K562 (cell line): ENCODE results near the gene ELMO3. TPM values are rescaled to one million over a fixed set of nuclear protein-coding genes. Genes with fewer than 3 reads are reported as not detected.
A peak's percentile ranks its signal among the peaks of the same experiment; 100 is the strongest.

ENCODE experiments used
- ATAC-seq: fragments of 200-7000 bp; cut with Tn5 transposase; 3 replicates; pipeline ENCODE4 v1.9.1; 2020; ENCODE audit warnings: moderate library complexity
- BruUV-seq: library from RNA; stranded (reverse); fragments of 400-500 nt; replicated peaks from 2 replicates; lab custom pipeline; 2021; lab: Mats Ljungman, UMichigan
- CTCF ChIA-PET: fragments of 300-600 bp; formaldehyde crosslinking; extraction: SDS; loops from one replicate; lab custom pipeline; 2021; ENCODE audit warnings: low intra/inter-chr PET ratio; lab: Yijun Ruan, JAX
- POLR2A ChIA-PET: fragments of 300-600, 350-650 bp; sonication (Branson Sonifier 250); formaldehyde crosslinking; extraction: SDS; loops from one replicate; lab custom pipeline; 2021; ENCODE audit warnings: antibody characterized with exemption, inconsistent platforms; lab: Yijun Ruan, JAX
- DNase-seq, 4 experiments: peaks; one replicate each; pipeline versions ENCODE4 v3.0.0 to v3.0.0-alpha.2; 2011 to 2018; ENCODE audit warnings: low spot score in 3 of 4, mixed read lengths in 3 of 4; ENCODE audit errors: extremely low read depth in 1 of 4
- FAIRE-seq: peaks from 2 replicates; lab custom pipeline; 2011; peaks lifted over from hg19 to GRCh38; lab: Jason Lieb, UNC
- H2AFZ ChIP-seq: 2 replicates; pipeline ENCODE4 v1.6.0; 2011; ENCODE audit warnings: low read depth, low read length, control low read depth, inconsistent platforms
- H3K27ac ChIP-seq: fragments of 200-600 bp; 3 replicates; pipeline ENCODE4 v1.8.0; 2011; ENCODE audit warnings: low read depth, mild to moderate bottlenecking, control low read depth, inconsistent platforms, low read length, moderate library complexity, mixed read lengths; ENCODE audit errors: extremely low read depth
- H3K27me3 ChIP-seq, 2 experiments: fragments of 300-600 bp in 1 of 2; 2 replicates in 1 of 2; 3 replicates in 1 of 2; pipeline versions ENCODE4 v1.6.0 to v1.8.0; 2011; ENCODE audit warnings: inconsistent platforms in 2 of 2, low read length in 2 of 2, mild to moderate bottlenecking in 1 of 2, mixed read lengths in 1 of 2, moderate library complexity in 1 of 2; ENCODE audit not compliant: control insufficient read depth in 2 of 2, insufficient read depth in 2 of 2
- H3K36me3 ChIP-seq: fragments of 300-600 bp; 3 replicates; pipeline ENCODE4 v1.8.0; 2011; ENCODE audit warnings: mild to moderate bottlenecking, low read length, inconsistent platforms; ENCODE audit not compliant: control insufficient read depth, insufficient read depth
- H3K4me1 ChIP-seq, 2 experiments: fragments of 200-600 bp in 1 of 2; replicated peaks in 1 of 2; 2 replicates in 1 of 2; 3 replicates in 1 of 2; pipeline versions ENCODE4 v1.5.1 to v1.8.0; 2011; ENCODE audit warnings: inconsistent platforms in 2 of 2, low read length in 2 of 2, mild to moderate bottlenecking in 1 of 2, mixed read lengths in 1 of 2, moderate library complexity in 1 of 2; ENCODE audit not compliant: control insufficient read depth in 2 of 2, insufficient read depth in 2 of 2
- H3K4me2 ChIP-seq: 2 replicates; pipeline ENCODE4 v1.6.1; 2011; ENCODE audit warnings: low read length, control low read depth, inconsistent platforms, mixed read lengths; ENCODE audit not compliant: insufficient read depth
- H3K4me3 ChIP-seq: fragments of 200-600 bp; sonication (generic), shearing (Covaris generic); 2 replicates; pipeline ENCODE4 v1.5.1; 2016; ENCODE audit warnings: control low read depth, inconsistent platforms
- H3K79me2 ChIP-seq: fragments of 200-600 bp; 3 replicates; pipeline ENCODE4 v1.8.0; 2011; ENCODE audit warnings: low read length, inconsistent platforms; ENCODE audit not compliant: control insufficient read depth, insufficient read depth
- H3K9ac ChIP-seq, 2 experiments: 2 replicates each; pipeline versions ENCODE4 v1.6.0 to v1.6.1; 2011; ENCODE audit warnings: low read depth in 2 of 2, low read length in 2 of 2, control low read depth in 1 of 2, inconsistent platforms in 1 of 2, mild to moderate bottlenecking in 1 of 2, mixed read lengths in 1 of 2; ENCODE audit not compliant: insufficient read depth in 1 of 2
- H3K9me1 ChIP-seq: one replicate; pipeline ENCODE4 v1.6.0; 2011; ENCODE audit warnings: inconsistent platforms, mild to moderate bottlenecking, low read length, moderate library complexity; ENCODE audit not compliant: control insufficient read depth, insufficient read depth
- H3K9me3 ChIP-seq: replicated peaks from 2 replicates; pipeline ENCODE4 v1.5.1; 2011; ENCODE audit warnings: low read depth, low read length, inconsistent platforms; ENCODE audit not compliant: control insufficient read depth, insufficient read depth
- H4K20me1 ChIP-seq: replicated peaks from 2 replicates; pipeline ENCODE4 v1.6.1; 2011; ENCODE audit warnings: low read length, inconsistent platforms, mixed read lengths; ENCODE audit not compliant: control insufficient read depth, insufficient read depth
- ATF2 ChIP-seq: sonication (generic); formaldehyde crosslinking; IDR thresholded peaks from 2 replicates; pipeline ENCODE4 v1.8.1; 2022; ENCODE audit warnings: missing genetic modification reagents
- DACH1 ChIP-seq: fragments of 450-650 bp; IDR thresholded peaks from 2 replicates; pipeline ENCODE4 v1.6.1; 2018; ENCODE audit not compliant: partially characterized antibody
- FOXA3 ChIP-seq, 2 experiments: fragments of 450-650 bp in 1 of 2; sonication (generic) in 1 of 2; formaldehyde crosslinking; IDR thresholded peaks in 1 of 2; conservative IDR thresholded peaks in 1 of 2; 2 replicates each; pipeline versions ENCODE4 v1.4.0 to v1.8.0; 2020 to 2022; ENCODE audit warnings: mild to moderate bottlenecking in 2 of 2, missing genetic modification reagents in 1 of 2
- FOXP1 ChIP-seq: sonication (generic); formaldehyde crosslinking; IDR thresholded peaks from 2 replicates; pipeline ENCODE4 v1.8.0; 2022; ENCODE audit warnings: mild to moderate bottlenecking, missing genetic modification reagents
- JUND ChIP-seq, 2 experiments: IDR thresholded peaks; 2 replicates in 1 of 2; 3 replicates in 1 of 2; pipeline ENCODE4 v1.6.1; 2011; ENCODE audit warnings: borderline replicate concordance in 2 of 2, low read depth in 2 of 2, low read length in 2 of 2, improper control_type of control experiment in 1 of 2, missing biosample characterization in 1 of 2, missing genetic modification characterization in 1 of 2, missing genetic modification reagents in 1 of 2
- RAD21 ChIP-seq, 2 experiments: fragments of 250-450 bp in 1 of 2; fragments of 450-650 bp in 1 of 2; sonication (Bioruptor Pico) in 1 of 2; formaldehyde crosslinking in 1 of 2; IDR thresholded peaks in 1 of 2; conservative IDR thresholded peaks in 1 of 2; 2 replicates each; pipeline versions ENCODE4 v1.4.0 to v1.8.0; 2020 to 2022; ENCODE audit warnings: mild to moderate bottlenecking in 2 of 2, moderate library complexity in 1 of 2
- SAFB2 ChIP-seq: fragments of 200-400 bp; formaldehyde crosslinking; IDR thresholded peaks from 2 replicates; pipeline ENCODE4 v1.6.1; 2018; ENCODE audit warnings: borderline replicate concordance, low read length, low read depth, moderate library complexity; ENCODE audit not compliant: severe bottlenecking
- ZNF140 ChIP-seq: fragments of 250-450 bp; sonication (Bioruptor Pico); IDR thresholded peaks from 2 replicates; pipeline ENCODE4 v1.8.0; 2021; ENCODE audit warnings: moderate library complexity, mild to moderate bottlenecking, inconsistent platforms
- ZNF224 ChIP-seq: sonication (generic); formaldehyde crosslinking; IDR thresholded peaks from 2 replicates; pipeline ENCODE4 v1.8.0; 2022; ENCODE audit warnings: mild to moderate bottlenecking, missing genetic modification reagents
- ZNF316 ChIP-seq: fragments of 450-650 bp; IDR thresholded peaks from 2 replicates; pipeline ENCODE4 v1.6.1; 2016
- WGBS: fragments of 100-300 bp; shearing (Covaris generic); methylation state at CpG from one replicate; pipeline ENCODE4 v1.1.6; 2016; ENCODE audit warnings: low coverage, mixed read lengths; ENCODE audit not compliant: insufficient coverage; ENCODE audit errors: missing lambda C conversion rate; 5-methylcytosine and 5-hydroxymethylcytosine counted together
- in situ Hi-C: fragments of 300-500 bp; cut with MboI; formaldehyde crosslinking; loops from 4 replicates; pipeline ENCODE4 v1.15.0; 2018; ENCODE audit warnings: inconsistent platforms, mixed read lengths
- intact Hi-C: fragments of 100-400 bp; cut with micrococcal nuclease; formaldehyde crosslinking; loops from 2 replicates; pipeline ENCODE4 v1.14.2; 2022
- polyA plus RNA-seq, 8 experiments: library from polyadenylated mRNA; depleted of rRNA in 4 of 8; stranded (reverse) in 5 of 8; unstranded in 3 of 8; fragments of >200 nt; fragmentation: Nextera tagmentation in 2 of 8; fragmentation: Illumina TruSeq in 1 of 8; extraction: Ambion mirVana in 2 of 8; extraction: Trizol in 1 of 8; gene quantifications; 2 replicates each; pipeline versions ENCODE4 v1.2.1 to v1.2.3, GENCODE V29; 2011 to 2014; ENCODE audit warnings: inconsistent platforms in 1 of 8, missing spikeins in 1 of 8
- total RNA-seq, 7 experiments: library from RNA; depleted of rRNA in 6 of 7; stranded (reverse); fragments of >200 nt in 6 of 7; fragmentation: Illumina TruSeq in 2 of 7; extraction: Trizol in 2 of 7; gene quantifications; 2 replicates each; pipeline versions ENCODE4 v1.2.1 to v1.2.3, GENCODE V29; 2011 to 2021; ENCODE audit warnings: low replicate concordance in 1 of 7
- TF ChIP-seq, protein P1 (sequence below), 2 experiments: IDR thresholded peaks; 2 replicates each; pipeline ENCODE4 v1.6.1; 2012; ENCODE audit warnings: improper control_type of control experiment in 2 of 2, low read depth in 2 of 2, low read length in 2 of 2, borderline replicate concordance in 1 of 2
- TF ChIP-seq, protein P2 (sequence below), 2 experiments: IDR thresholded peaks; 2 replicates each; pipeline ENCODE4 v1.6.1; 2011; ENCODE audit warnings: borderline replicate concordance in 1 of 2, control low read depth in 1 of 2, low read depth in 1 of 2, low read length in 1 of 2, mild to moderate bottlenecking in 1 of 2, mixed read lengths in 1 of 2, moderate library complexity in 1 of 2; ENCODE audit not compliant: insufficient read depth in 1 of 2, insufficient read length in 1 of 2, poor library complexity in 1 of 2, severe bottlenecking in 1 of 2; ENCODE audit errors: extremely low read depth in 1 of 2

Gene ELMO3
- total and polyA plus RNA-seq, 9 of the 15 experiments (the other 6 are each of a cell fraction or from before 2014, with no cell fraction given), result 0.04 to 5.1 (median 1.5) TPM

- Histone ChIP-seq H3K27me3 (no peaks in the 10 kb centered on the region), H4K20me1 (no peaks in the 10 kb centered on the region), H3K36me3 (no peaks in the 10 kb centered on the region), H3K9ac (peak overlapping the region in 1 of 2 experiments; percentile 70; a peak in 2 of 4 replicates), H3K4me1 (peaks cover 20 to 43% of the 10 kb centered on the region in 2 experiments), H3K79me2 (no peaks in the 10 kb centered on the region), H3K4me2 (no peak overlapping the region), H3K27ac (no peak overlapping the region), H3K9me3 (no peaks in the 10 kb centered on the region), H2AFZ (no peak overlapping the region), H3K4me3 (no peak overlapping the region), H3K9me1 (no peaks in the 10 kb centered on the region)
- TF ChIP-seq SAFB2, result no peak
- TF ChIP-seq, protein P1, sequence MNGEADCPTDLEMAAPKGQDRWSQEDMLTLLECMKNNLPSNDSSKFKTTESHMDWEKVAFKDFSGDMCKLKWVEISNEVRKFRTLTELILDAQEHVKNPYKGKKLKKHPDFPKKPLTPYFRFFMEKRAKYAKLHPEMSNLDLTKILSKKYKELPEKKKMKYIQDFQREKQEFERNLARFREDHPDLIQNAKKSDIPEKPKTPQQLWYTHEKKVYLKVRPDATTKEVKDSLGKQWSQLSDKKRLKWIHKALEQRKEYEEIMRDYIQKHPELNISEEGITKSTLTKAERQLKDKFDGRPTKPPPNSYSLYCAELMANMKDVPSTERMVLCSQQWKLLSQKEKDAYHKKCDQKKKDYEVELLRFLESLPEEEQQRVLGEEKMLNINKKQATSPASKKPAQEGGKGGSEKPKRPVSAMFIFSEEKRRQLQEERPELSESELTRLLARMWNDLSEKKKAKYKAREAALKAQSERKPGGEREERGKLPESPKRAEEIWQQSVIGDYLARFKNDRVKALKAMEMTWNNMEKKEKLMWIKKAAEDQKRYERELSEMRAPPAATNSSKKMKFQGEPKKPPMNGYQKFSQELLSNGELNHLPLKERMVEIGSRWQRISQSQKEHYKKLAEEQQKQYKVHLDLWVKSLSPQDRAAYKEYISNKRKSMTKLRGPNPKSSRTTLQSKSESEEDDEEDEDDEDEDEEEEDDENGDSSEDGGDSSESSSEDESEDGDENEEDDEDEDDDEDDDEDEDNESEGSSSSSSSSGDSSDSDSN (IDR thresholded peaks at IDR 0.05; ENCODE audit: borderline replicate concordance in 1 of 2, low read depth in 2 of 2, low read length in 2 of 2), result no peak
- TF ChIP-seq FOXP1 (CRISPR knock-in tag), result no peak
- TF ChIP-seq DACH1, result no peak
- no peak for TF ChIP-seq JUND (IDR thresholded peaks at IDR 0.05; ENCODE audit: borderline replicate concordance, low read depth, low read length)
- no peak for TF ChIP-seq JUND (tag; IDR thresholded peaks at IDR 0.05; ENCODE audit: borderline replicate concordance, low read depth, low read length)
- TF ChIP-seq, protein P2, sequence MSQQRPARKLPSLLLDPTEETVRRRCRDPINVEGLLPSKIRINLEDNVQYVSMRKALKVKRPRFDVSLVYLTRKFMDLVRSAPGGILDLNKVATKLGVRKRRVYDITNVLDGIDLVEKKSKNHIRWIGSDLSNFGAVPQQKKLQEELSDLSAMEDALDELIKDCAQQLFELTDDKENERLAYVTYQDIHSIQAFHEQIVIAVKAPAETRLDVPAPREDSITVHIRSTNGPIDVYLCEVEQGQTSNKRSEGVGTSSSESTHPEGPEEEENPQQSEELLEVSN (IDR thresholded peaks at IDR 0.05; ENCODE audit: borderline replicate concordance in 1 of 2, extremely low read depth in 1 of 2, insufficient read depth in 1 of 2, insufficient read length in 1 of 2, low read depth in 1 of 2, low read length in 1 of 2, poor library complexity in 1 of 2, severe bottlenecking in 1 of 2), result no peak
- no peak for TF ChIP-seq ATF2 (CRISPR knock-in tag)
- TF ChIP-seq ZNF224 (CRISPR knock-in tag), result no peak
- no peak for TF ChIP-seq ZNF140 (CRISPR knock-in tag)
- no peak for TF ChIP-seq FOXA3 (CRISPR knock-in tag; conservative IDR thresholded peaks at IDR 0.05 in 1 of 2, IDR thresholded peaks at IDR 0.05 in 1 of 2)
- TF ChIP-seq ZNF316, result no peak
- no peak for TF ChIP-seq RAD21 (CRISPR knock-in tag; conservative IDR thresholded peaks at IDR 0.05 in 1 of 2, IDR thresholded peaks at IDR 0.05 in 1 of 2)
- ChIA-PET CTCF (no interaction called here), POLR2A (interaction anchor here (0.9 kb wide), 1 partner anchor 10 kb away, joined by 3 read pairs; no protein-coding TSS in a partner anchor)
- ATAC-seq (no peak), DNase-seq (no peak), FAIRE-seq (no peak)
- BruUV-seq, result no TSS peak
- in situ Hi-C loops (no loop called here), intact Hi-C loops (no loop called here)
- WGBS, result 45% methylated on average over 7 of the region's 8 CpGs
These were observed 14.5 kb downstream of the ELMO3 start for GRCh38 chr16:67213197-67214019.
